Suprapubic skin (tissue), 4 donors: ENCODE data around the gene NTSR1. TPM values are rescaled to one million over a fixed set of nuclear protein-coding genes. Genes with fewer than 3 reads are reported as not detected.

Experiments
- DNase-seq, 2 donors: peaks; one replicate each; pipeline ENCODE4 v3.0.0-alpha.2; 2019; ENCODE audit warnings: low spot score in 2 of 2
- H3K27ac ChIP-seq: fragments of 200-600 bp; sonication (generic); one replicate; pipeline ENCODE4 v1.5.1; 2019
- H3K27me3 ChIP-seq: fragments of 200-600 bp; sonication (generic); one replicate; pipeline ENCODE4 v1.5.1; 2019
- H3K36me3 ChIP-seq: fragments of 200-600 bp; sonication (generic); one replicate; pipeline ENCODE4 v1.5.1; 2019
- H3K4me1 ChIP-seq: fragments of 200-600 bp; sonication (generic); one replicate; pipeline ENCODE4 v1.5.1; 2019
- H3K4me3 ChIP-seq: fragments of 200-600 bp; sonication (generic); one replicate; pipeline ENCODE4 v1.5.1; 2019; ENCODE audit warnings: mild to moderate bottlenecking
- H3K9me3 ChIP-seq: fragments of 200-600 bp; sonication (generic); one replicate; pipeline ENCODE4 v1.5.1; 2019
- CTCF ChIP-seq, 2 donors: fragments of 200-600 bp in 1 of 2; fragments of 450-650 bp in 1 of 2; sonication (generic) in 1 of 2; IDR thresholded peaks; one replicate each; pipeline ENCODE4 v1.5.1; 2016 to 2019; ENCODE audit warnings: antibody characterized with exemption in 2 of 2, mild to moderate bottlenecking in 1 of 2, moderate library complexity in 1 of 2
- EP300 ChIP-seq: sonication (generic); formaldehyde crosslinking; IDR thresholded peaks from one replicate; pipeline ENCODE4 v1.6.1; 2017; ENCODE audit warnings: antibody characterized with exemption
- POLR2A ChIP-seq, 2 donors: fragments of 450-650 bp; IDR thresholded peaks; one replicate each; pipeline ENCODE4 v1.6.1; 2017; ENCODE audit warnings: antibody characterized with exemption in 2 of 2, mild to moderate bottlenecking in 2 of 2, moderate library complexity in 2 of 2
- POLR2AphosphoS5 ChIP-seq, 3 donors: sonication (generic); formaldehyde crosslinking; IDR thresholded peaks; one replicate each; pipeline ENCODE4 v1.6.1; 2017; ENCODE audit warnings: antibody characterized with exemption in 3 of 3
- WGBS: methylation state at CpG from one replicate; pipeline ENCODE4 v1.1.5; 2018; 5-methylcytosine and 5-hydroxymethylcytosine counted together
- total RNA-seq, 4 donors: library from RNA; depleted of rRNA; stranded (reverse); fragments of >200 nt; gene quantifications; one replicate each; pipeline ENCODE4 v1.1.0, GENCODE V29; 2016

NTSR1 gene
- total RNA-seq, 4 donors from 2014 or later = 0.16 to 0.55 TPM; not detected in 2

DNA sequence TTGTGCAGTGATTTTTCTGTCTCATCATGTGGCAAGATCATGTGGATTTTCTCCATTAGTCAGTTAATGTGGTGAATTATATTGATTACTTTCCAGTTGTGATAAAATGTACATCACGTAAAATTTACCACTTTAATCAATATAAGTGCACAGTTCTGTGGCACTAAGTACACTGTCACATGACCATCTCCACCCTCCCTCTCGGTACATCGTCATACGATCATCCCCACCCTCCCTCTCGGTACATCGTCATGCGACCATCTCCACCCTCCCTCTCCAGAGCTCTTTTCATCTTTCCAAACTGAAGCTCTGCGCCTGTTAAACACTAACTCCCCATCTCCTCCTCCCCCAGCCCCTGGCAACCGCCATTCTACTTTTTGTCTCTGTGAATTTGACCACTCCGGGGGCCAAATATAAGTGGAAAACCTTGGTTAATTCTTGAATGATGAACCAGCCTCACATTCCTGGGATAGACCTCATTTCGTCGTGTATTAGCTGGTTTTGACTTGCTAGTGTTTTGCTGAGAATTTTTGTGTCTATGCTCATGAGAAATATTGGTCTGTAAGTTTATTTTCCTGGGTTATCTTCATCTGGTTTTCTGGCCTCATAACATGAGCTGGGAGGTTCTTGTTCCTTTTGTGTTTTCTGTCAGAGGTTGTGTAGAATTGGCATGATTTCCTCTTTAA, 10.8 kb downstream of the NTSR1 start:
- H3K9me3 ChIP-seq = no peaks in the 10 kb centered on the region
- H3K4me1 ChIP-seq = no peaks in the 10 kb centered on the region
- no peak overlapping the region for H3K27ac ChIP-seq
- TF ChIP-seq POLR2AphosphoS5 (IDR thresholded peaks at IDR 0.05) (no peak), POLR2A (IDR thresholded peaks at IDR 0.05) (no peak), EP300 (no peak), CTCF (IDR thresholded peaks at IDR 0.05) (no peak)
- 77% methylated on average over 12 of the region's 12 CpGs for WGBS
- no peaks in the 10 kb centered on the region for H3K36me3 ChIP-seq
- no peak overlapping the region for H3K4me3 ChIP-seq
- DNase-seq = no peak
- H3K27me3 ChIP-seq = peaks cover 79% of the 10 kb centered on the region

DNA sequence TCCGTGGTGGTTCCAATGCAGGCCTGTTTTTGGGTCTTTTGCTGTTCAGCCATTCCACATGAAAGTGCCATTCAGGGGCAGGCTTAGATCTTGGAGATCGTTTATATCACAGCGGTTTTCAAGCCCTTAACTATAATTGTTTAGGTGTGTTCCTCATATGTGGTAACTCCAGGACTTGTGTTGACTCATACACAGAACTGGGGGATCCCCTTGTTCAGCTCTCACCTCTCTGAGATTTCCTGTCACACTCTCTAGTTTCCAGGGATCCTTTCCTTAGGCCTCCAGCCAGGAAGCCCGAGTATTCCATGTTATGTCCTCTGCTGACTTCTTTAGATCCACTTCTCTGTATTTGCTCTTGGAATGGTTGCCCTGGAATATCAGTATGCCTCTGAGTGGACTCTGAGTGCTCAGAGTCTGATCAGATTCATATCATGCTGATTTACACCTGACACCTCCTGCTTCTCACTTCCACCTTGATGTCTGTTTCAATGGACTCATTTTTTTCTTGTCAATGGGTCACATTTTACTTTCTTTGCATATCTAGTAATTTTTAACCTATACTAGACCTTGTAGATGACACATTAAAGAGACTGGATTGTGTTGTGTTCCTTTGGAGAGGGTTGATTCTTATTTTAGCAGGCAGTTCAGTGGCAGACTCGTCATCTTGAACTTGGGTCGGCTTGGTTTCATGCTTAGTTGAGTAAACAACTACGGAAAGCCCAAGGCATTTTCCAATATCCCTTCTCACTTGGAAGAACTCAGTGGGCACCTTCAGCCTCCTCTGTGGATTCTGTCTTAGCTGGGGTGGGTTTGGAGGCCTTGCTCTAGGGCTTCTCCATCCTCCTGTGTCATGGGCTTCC, 13.1 kb downstream of the NTSR1 start:
- H3K27me3 ChIP-seq = peaks cover 83% of the 10 kb centered on the region
- no peak for TF ChIP-seq EP300
- TF ChIP-seq POLR2A (IDR thresholded peaks at IDR 0.05) = no peak
- TF ChIP-seq CTCF (IDR thresholded peaks at IDR 0.05) = no peak
- no peak for TF ChIP-seq POLR2AphosphoS5 (IDR thresholded peaks at IDR 0.05)
- no peak overlapping the region for H3K4me3 ChIP-seq
- no peaks in the 10 kb centered on the region for H3K9me3 ChIP-seq
- no peaks in the 10 kb centered on the region for H3K36me3 ChIP-seq
- H3K4me1 ChIP-seq = no peaks in the 10 kb centered on the region
- no peak for DNase-seq
- H3K27ac ChIP-seq = no peak overlapping the region
- 76% methylated on average over 7 of the region's 7 CpGs for WGBS

- Histone ChIP-seq H3K27me3 (peaks cover 83% of the 10 kb centered on the region), H3K9me3 (no peaks in the 10 kb centered on the region), H3K36me3 (no peaks in the 10 kb centered on the region), H3K27ac (no peak overlapping the region), H3K4me1 (no peaks in the 10 kb centered on the region), H3K4me3 (no peak overlapping the region)
- 75% methylated on average over 6 of the region's 6 CpGs for WGBS
- no peak for DNase-seq
- TF ChIP-seq POLR2AphosphoS5 (IDR thresholded peaks at IDR 0.05) = no peak
- no peak for TF ChIP-seq POLR2A (IDR thresholded peaks at IDR 0.05)
- TF ChIP-seq EP300 = no peak
- no peak for TF ChIP-seq CTCF (IDR thresholded peaks at IDR 0.05)
These were observed 14.0 kb downstream of the NTSR1 start for GRCh38 chr20:62722627-62723026.

GRCh38 chr20:62723351-62723750, 14.7 kb downstream of the NTSR1 start:
- no peak for DNase-seq
- Histone ChIP-seq H3K27ac (no peak overlapping the region), H3K4me1 (no peaks in the 10 kb centered on the region), H3K4me3 (no peak overlapping the region), H3K36me3 (no peaks in the 10 kb centered on the region), H3K9me3 (no peaks in the 10 kb centered on the region), H3K27me3 (peaks cover 83% of the 10 kb centered on the region)
- WGBS = 13% methylated on average over 6 of the region's 13 CpGs
- TF ChIP-seq POLR2A (IDR thresholded peaks at IDR 0.05) = no peak
- no peak for TF ChIP-seq POLR2AphosphoS5 (IDR thresholded peaks at IDR 0.05)
- no peak for TF ChIP-seq CTCF (IDR thresholded peaks at IDR 0.05)
- TF ChIP-seq EP300 = no peak

GRCh38 chr20:62723768-62724450, 15.3 kb downstream of the NTSR1 start:
- DNase-seq = no peak
- H3K27me3 ChIP-seq = peaks cover 87% of the 10 kb centered on the region
- 60% methylated on average over 1 of the region's 11 CpGs for WGBS
- H3K9me3 ChIP-seq = no peaks in the 10 kb centered on the region
- H3K4me3 ChIP-seq = no peak overlapping the region
- H3K4me1 ChIP-seq = no peaks in the 10 kb centered on the region
- no peaks in the 10 kb centered on the region for H3K36me3 ChIP-seq
- no peak overlapping the region for H3K27ac ChIP-seq
- TF ChIP-seq POLR2AphosphoS5 (IDR thresholded peaks at IDR 0.05) = no peak
- no peak for TF ChIP-seq POLR2A (IDR thresholded peaks at IDR 0.05)
- no peak for TF ChIP-seq EP300
- TF ChIP-seq CTCF (IDR thresholded peaks at IDR 0.05) = no peak
